ENCODE data around the gene MOSPD3.

The MOSPD3 gene

GRCh38 chr7:100641860-100642533 is 29.7 kb downstream of the MOSPD3 start:
- TF ChIP-seq CTCF (IDR thresholded peaks at IDR 0.05; ENCODE audit: low read length) (no peak; the same call in 1 of the 2 replicates), EZH2 (IDR thresholded peaks at IDR 0.05; ENCODE audit: borderline replicate concordance, low read length) (no peak)
- Histone ChIP-seq H3K27ac (ENCODE audit: low read depth, low read length, poor library complexity, severe bottlenecking) (no peak overlapping the region), H3K27me3 (ENCODE audit: insufficient read depth, low read length) (0 out of 2 replicates have a peak, but pooled peaks cover 8% of the 10 kb centered on the region), H3K4me1 (ENCODE audit: insufficient read depth, low read length, severe bottlenecking) (peaks cover 10% of the 10 kb centered on the region), H3K36me3 (ENCODE audit: insufficient read depth, low read length) (no peaks in the 10 kb centered on the region), H3K9ac (ENCODE audit: low read length) (no peak overlapping the region), H3F3A (ENCODE audit: insufficient read depth, low read length) (no peaks in the 10 kb centered on the region), H3K4me3 (ENCODE audit: low read depth, low read length, poor library complexity, severe bottlenecking) (no peak overlapping the region), H3K9me2 (ENCODE audit: low read depth, low read length) (no peaks in the 10 kb centered on the region), H3K9me3 (ENCODE audit: low read length) (no peaks in the 10 kb centered on the region), H3K4me2 (ENCODE audit: low read length) (peak overlapping the region; percentile 25), H3K79me2 (ENCODE audit: insufficient read depth, low read length) (no peaks in the 10 kb centered on the region), H4K20me1 (ENCODE audit: insufficient read depth, low read length) (no peaks in the 10 kb centered on the region), H2AFZ (ENCODE audit: low read length) (no peak overlapping the region)

- peaks cover 10% of the 10 kb centered on the region for H3K4me1 ChIP-seq (ENCODE audit: insufficient read depth, low read length, severe bottlenecking)
- H3K4me2 ChIP-seq (ENCODE audit: low read length) = peak overlapping the region; percentile 25
- H3K36me3 ChIP-seq (ENCODE audit: insufficient read depth, low read length) = no peaks in the 10 kb centered on the region
- H3K4me3 ChIP-seq (ENCODE audit: low read depth, low read length, poor library complexity, severe bottlenecking) = no peak overlapping the region
- H3F3A ChIP-seq (ENCODE audit: insufficient read depth, low read length) = no peaks in the 10 kb centered on the region
- H3K9me2 ChIP-seq (ENCODE audit: low read depth, low read length) = no peaks in the 10 kb centered on the region
- no peak for TF ChIP-seq EZH2 (IDR thresholded peaks at IDR 0.05; ENCODE audit: borderline replicate concordance, low read length)
- TF ChIP-seq CTCF (IDR thresholded peaks at IDR 0.05; ENCODE audit: low read length) = no peak
- H3K27me3 ChIP-seq (ENCODE audit: insufficient read depth, low read length) = 0 out of 2 replicates have a peak, but pooled peaks cover 8% of the 10 kb centered on the region
- no peak overlapping the region for H3K27ac ChIP-seq (ENCODE audit: low read depth, low read length, poor library complexity, severe bottlenecking)
- H3K79me2 ChIP-seq (ENCODE audit: insufficient read depth, low read length) = no peaks in the 10 kb centered on the region
- no peaks in the 10 kb centered on the region for H3K9me3 ChIP-seq (ENCODE audit: low read length)
- H3K9ac ChIP-seq (ENCODE audit: low read length) = no peak overlapping the region
- no peaks in the 10 kb centered on the region for H4K20me1 ChIP-seq (ENCODE audit: insufficient read depth, low read length)
- no peak overlapping the region for H2AFZ ChIP-seq (ENCODE audit: low read length)
Observed at GRCh38 chr7:100642534-100642907, 30.2 kb downstream of the MOSPD3 start.

- Histone ChIP-seq H4K20me1 (ENCODE audit: insufficient read depth, low read length) (no peaks in the 10 kb centered on the region), H3K4me3 (ENCODE audit: low read depth, low read length, poor library complexity, severe bottlenecking) (no peak overlapping the region), H3K27me3 (ENCODE audit: insufficient read depth, low read length) (peaks cover 17% of the 10 kb centered on the region; the same call in 1 of the 2 replicates), H3K4me1 (ENCODE audit: insufficient read depth, low read length, severe bottlenecking) (no peaks in the 10 kb centered on the region), H3K36me3 (ENCODE audit: insufficient read depth, low read length) (no peaks in the 10 kb centered on the region), H3F3A (ENCODE audit: insufficient read depth, low read length) (no peaks in the 10 kb centered on the region), H3K9ac (ENCODE audit: low read length) (no peak overlapping the region), H3K79me2 (ENCODE audit: insufficient read depth, low read length) (no peaks in the 10 kb centered on the region), H3K9me3 (ENCODE audit: low read length) (no peaks in the 10 kb centered on the region), H3K4me2 (ENCODE audit: low read length) (no peak overlapping the region), H3K9me2 (ENCODE audit: low read depth, low read length) (no peaks in the 10 kb centered on the region), H2AFZ (ENCODE audit: low read length) (no peak overlapping the region), H3K27ac (ENCODE audit: low read depth, low read length, poor library complexity, severe bottlenecking) (no peak overlapping the region)
- no peak for TF ChIP-seq EZH2 (IDR thresholded peaks at IDR 0.05; ENCODE audit: borderline replicate concordance, low read length)
- no peak for TF ChIP-seq CTCF (IDR thresholded peaks at IDR 0.05; ENCODE audit: low read length)
Observed at GRCh38 chr7:100649826-100650565, 37.7 kb downstream of the MOSPD3 start.

Data from OCI-LY1 (cell line).